ENCODE data around the gene ASS1. TPM values are rescaled to one million over a fixed set of nuclear protein-coding genes. Genes with fewer than 3 reads are reported as not detected.

The ASS1 gene
- total and polyA plus RNA-seq, 5 donors from 2014 or later, result not detected

- Mint-ChIP-seq H3K27me3 (peaks cover 42% of the 10 kb centered on the region), H3K9me3 (peaks cover 0 to 4% (median 0%) of the 10 kb centered on the region in 7 donors), H3K27ac (peak overlapping the region in 1 of 3 donors; percentile 84), H3K4me3 (no peak overlapping the region), H3K4me1 (peaks cover 0 to 15% (median 2%) of the 10 kb centered on the region in 4 donors), H3K36me3 (no peaks in the 10 kb centered on the region)
- Histone ChIP-seq H3K36me3 (ENCODE audit: control insufficient read depth, insufficient read depth, low read length) (no peaks in the 10 kb centered on the region), H3K4me3 (ENCODE audit: low read depth, low read length) (no peak overlapping the region), H3K27ac (ENCODE audit: insufficient read depth, low read length, poor library complexity, severe bottlenecking) (no peak overlapping the region), H3K27me3 (ENCODE audit: control insufficient read depth, insufficient read depth, low read length) (peaks cover 17% of the 10 kb centered on the region), H3K4me1 (ENCODE audit: control insufficient read depth, insufficient read depth, low read length, poor library complexity, severe bottlenecking) (no peaks in the 10 kb centered on the region), H3K9me3 (ENCODE audit: control insufficient read depth in 2 of 2, low read length in 2 of 2) (no peaks in the 10 kb centered on the region)
- DNase-seq (no peak), ATAC-seq (ENCODE audit: low read depth in 2 of 2) (no peak)
These were observed 94.9 kb downstream of the ASS1 start for GRCh38 chr9:130539420-130540223.

- Mint-ChIP-seq H3K4me3 (peak overlapping the region in 1 of 4 donors; percentile 38), H3K36me3 (no peaks in the 10 kb centered on the region), H3K27ac (no peak overlapping the region), H3K4me1 (peaks cover 0 to 9% (median 2%) of the 10 kb centered on the region in 4 donors), H3K27me3 (peaks cover 30% of the 10 kb centered on the region), H3K9me3 (peaks cover 0 to 4% (median 0%) of the 10 kb centered on the region in 7 donors)
- no peak overlapping the region for H3K4me3 ChIP-seq (ENCODE audit: low read depth, low read length)
- peaks cover 14% of the 10 kb centered on the region for H3K27me3 ChIP-seq (ENCODE audit: control insufficient read depth, insufficient read depth, low read length)
- H3K36me3 ChIP-seq (ENCODE audit: control insufficient read depth, insufficient read depth, low read length), result no peaks in the 10 kb centered on the region
- no peak overlapping the region for H3K27ac ChIP-seq (ENCODE audit: insufficient read depth, low read length, poor library complexity, severe bottlenecking)
- DNase-seq (no peak), ATAC-seq (ENCODE audit: low read depth in 2 of 2) (no peak)
- no peaks in the 10 kb centered on the region for H3K9me3 ChIP-seq (ENCODE audit: control insufficient read depth in 2 of 2, low read length in 2 of 2)
- no peaks in the 10 kb centered on the region for H3K4me1 ChIP-seq (ENCODE audit: control insufficient read depth, insufficient read depth, low read length, poor library complexity, severe bottlenecking)
These were observed 96.8 kb downstream of the ASS1 start for GRCh38 chr9:130541533-130541932.

GRCh38 chr9:130542038-130542437 lies 97.3 kb downstream of the ASS1 start:
- peaks cover 11% of the 10 kb centered on the region for H3K27me3 ChIP-seq (ENCODE audit: control insufficient read depth, insufficient read depth, low read length)
- H3K4me1 ChIP-seq (ENCODE audit: control insufficient read depth, insufficient read depth, low read length, poor library complexity, severe bottlenecking), result no peaks in the 10 kb centered on the region
- H3K27me3 Mint-ChIP-seq, result peaks cover 25% of the 10 kb centered on the region
- no peak overlapping the region for H3K4me3 Mint-ChIP-seq
- H3K9me3 ChIP-seq (ENCODE audit: control insufficient read depth in 2 of 2, low read length in 2 of 2), result no peaks in the 10 kb centered on the region
- H3K36me3 Mint-ChIP-seq, result no peaks in the 10 kb centered on the region
- peaks cover 0 to 9% (median 2%) of the 10 kb centered on the region in 4 donors for H3K4me1 Mint-ChIP-seq
- H3K27ac ChIP-seq (ENCODE audit: insufficient read depth, low read length, poor library complexity, severe bottlenecking), result no peak overlapping the region
- peaks cover 0 to 2% (median 0%) of the 10 kb centered on the region in 7 donors for H3K9me3 Mint-ChIP-seq
- ATAC-seq (ENCODE audit: low read depth in 2 of 2) (no peak), DNase-seq (no peak)
- H3K36me3 ChIP-seq (ENCODE audit: control insufficient read depth, insufficient read depth, low read length), result no peaks in the 10 kb centered on the region
- no peak overlapping the region for H3K27ac Mint-ChIP-seq
- no peak overlapping the region for H3K4me3 ChIP-seq (ENCODE audit: low read depth, low read length)

DNA sequence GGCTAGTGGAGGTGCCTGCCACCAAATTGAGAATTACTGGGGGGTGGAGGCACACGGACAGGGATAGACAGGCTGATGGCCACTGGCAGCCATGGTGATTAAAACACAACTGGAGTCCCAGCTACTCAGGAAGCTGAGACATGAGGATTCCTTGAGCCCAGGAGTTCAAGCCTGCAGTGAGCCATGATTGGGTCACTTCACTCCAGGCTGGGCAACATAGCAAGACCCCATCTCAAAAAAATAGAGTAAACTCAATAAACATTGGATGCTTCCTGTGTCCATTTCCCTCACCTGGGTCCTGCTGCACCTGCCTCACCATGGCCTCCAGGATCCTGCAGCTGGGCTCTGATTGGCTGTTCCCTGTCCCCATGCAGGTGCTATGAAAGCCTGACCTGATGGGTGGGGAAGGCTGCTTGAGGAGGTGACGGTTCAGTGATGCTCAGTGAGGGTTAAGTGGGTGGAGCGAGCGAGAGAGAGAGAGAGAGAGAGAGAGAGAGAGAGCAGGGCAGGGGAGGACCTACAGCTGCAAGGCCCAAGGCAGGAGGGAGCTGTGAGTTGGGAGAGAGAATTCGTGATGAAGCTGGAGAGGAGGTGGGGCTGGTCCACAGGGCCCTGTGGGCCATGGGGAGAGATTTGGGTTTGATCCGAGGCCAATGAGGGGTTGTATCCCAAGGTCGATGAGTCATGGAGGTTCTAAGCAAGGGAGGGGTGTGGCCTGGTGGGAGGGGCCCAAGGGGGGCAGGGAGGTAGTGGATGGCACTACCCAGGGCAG lies 97.9 kb downstream of the ASS1 start:
- H3K27me3 Mint-ChIP-seq, result peaks cover 21% of the 10 kb centered on the region

DNA sequence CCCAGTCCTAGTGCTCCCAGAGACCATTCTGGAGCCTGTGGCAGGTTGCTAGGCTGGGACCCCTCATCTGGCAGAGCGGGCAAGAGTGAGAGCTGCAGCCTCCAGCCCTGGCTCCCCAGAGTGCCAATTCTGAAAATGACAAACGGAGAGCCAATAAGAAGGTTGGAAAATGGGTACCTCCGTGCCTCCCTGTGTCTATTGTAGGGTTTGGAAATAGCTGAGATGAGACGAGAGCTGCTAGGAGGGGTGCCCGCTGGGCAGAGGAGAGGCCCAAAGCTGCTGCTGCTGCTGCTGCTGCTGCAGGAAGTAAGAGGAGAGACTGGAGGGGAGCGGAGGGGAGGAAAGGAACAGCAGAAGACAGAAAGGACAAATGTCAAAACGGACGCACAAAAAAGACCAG lies 98.6 kb downstream of the ASS1 start:
- H3K27ac Mint-ChIP-seq, result no peak overlapping the region

More for the DNA sequence above, 97.9 kb downstream of the ASS1 start:
- Histone ChIP-seq H3K4me1 (ENCODE audit: control insufficient read depth, insufficient read depth, low read length, poor library complexity, severe bottlenecking) (no peaks in the 10 kb centered on the region), H3K36me3 (ENCODE audit: control insufficient read depth, insufficient read depth, low read length) (no peaks in the 10 kb centered on the region), H3K27ac (ENCODE audit: insufficient read depth, low read length, poor library complexity, severe bottlenecking) (no peak overlapping the region), H3K4me3 (ENCODE audit: low read depth, low read length) (no peak overlapping the region), H3K9me3 (ENCODE audit: control insufficient read depth in 2 of 2, low read length in 2 of 2) (no peaks in the 10 kb centered on the region), H3K27me3 (ENCODE audit: control insufficient read depth, insufficient read depth, low read length) (peaks cover 9% of the 10 kb centered on the region)
- DNase-seq (no peak), ATAC-seq (ENCODE audit: low read depth in 2 of 2) (no peak)
- Mint-ChIP-seq H3K4me1 (peaks cover 0 to 5% (median 0%) of the 10 kb centered on the region in 4 donors), H3K36me3 (no peaks in the 10 kb centered on the region), H3K9me3 (peaks cover 0 to 2% (median 0%) of the 10 kb centered on the region in 7 donors), H3K4me3 (no peak overlapping the region), H3K27ac (no peak overlapping the region)

DNA sequence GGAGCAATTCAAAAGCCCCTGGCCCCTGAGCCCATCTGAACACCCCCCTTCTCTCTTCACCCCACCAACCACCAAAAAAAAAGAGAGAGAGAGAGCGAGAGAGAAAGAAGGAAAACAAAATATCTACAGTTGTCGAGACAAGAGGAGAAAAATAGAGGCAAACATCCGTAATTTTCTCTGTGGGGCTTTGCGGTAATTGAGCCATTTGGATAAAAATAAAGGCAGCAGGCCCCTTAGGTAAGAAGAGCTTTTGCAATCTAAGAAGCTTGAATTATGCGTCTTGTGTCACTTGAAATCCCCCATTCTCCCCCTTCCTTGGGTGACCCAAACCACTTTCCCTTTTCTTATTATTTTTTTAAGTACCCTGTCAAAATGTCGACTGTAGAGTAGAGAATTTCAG lies 99.1 kb downstream of the ASS1 start:
- Histone ChIP-seq H3K27ac (ENCODE audit: insufficient read depth, low read length, poor library complexity, severe bottlenecking) (no peak overlapping the region), H3K4me3 (ENCODE audit: low read depth, low read length) (no peak overlapping the region)

More for the DNA sequence above, 98.6 kb downstream of the ASS1 start:
- peaks cover 8% of the 10 kb centered on the region for H3K27me3 ChIP-seq (ENCODE audit: control insufficient read depth, insufficient read depth, low read length)
- H3K36me3 Mint-ChIP-seq, result no peaks in the 10 kb centered on the region
- H3K4me3 Mint-ChIP-seq, result no peak overlapping the region
- H3K36me3 ChIP-seq (ENCODE audit: control insufficient read depth, insufficient read depth, low read length), result no peaks in the 10 kb centered on the region
- peaks cover 14% of the 10 kb centered on the region for H3K27me3 Mint-ChIP-seq
- no peaks in the 10 kb centered on the region for H3K9me3 ChIP-seq (ENCODE audit: control insufficient read depth in 2 of 2, low read length in 2 of 2)
- ATAC-seq (ENCODE audit: low read depth in 2 of 2) (no peak), DNase-seq (no peak)
- no peak overlapping the region for H3K4me3 ChIP-seq (ENCODE audit: low read depth, low read length)
- H3K27ac ChIP-seq (ENCODE audit: insufficient read depth, low read length, poor library complexity, severe bottlenecking), result no peak overlapping the region
- H3K9me3 Mint-ChIP-seq, result peaks cover 0 to 2% (median 0%) of the 10 kb centered on the region in 7 donors
- no peaks in the 10 kb centered on the region for H3K4me1 ChIP-seq (ENCODE audit: control insufficient read depth, insufficient read depth, low read length, poor library complexity, severe bottlenecking)
- H3K4me1 Mint-ChIP-seq, result peaks cover 0 to 2% (median 0%) of the 10 kb centered on the region in 4 donors

GRCh38 chr9:130544364-130544763 lies 99.6 kb downstream of the ASS1 start:
- Mint-ChIP-seq H3K36me3 (no peaks in the 10 kb centered on the region), H3K27me3 (peaks cover 8% of the 10 kb centered on the region), H3K9me3 (peaks cover 0 to 3% (median 2%) of the 10 kb centered on the region in 7 donors), H3K4me3 (no peak overlapping the region), H3K27ac (no peak overlapping the region), H3K4me1 (no peaks in the 10 kb centered on the region)
- Histone ChIP-seq H3K9me3 (ENCODE audit: control insufficient read depth in 2 of 2, low read length in 2 of 2) (peaks cover 3 to 4% of the 10 kb centered on the region in 2 experiments), H3K27ac (ENCODE audit: insufficient read depth, low read length, poor library complexity, severe bottlenecking) (no peak overlapping the region), H3K27me3 (ENCODE audit: control insufficient read depth, insufficient read depth, low read length) (peaks cover 4% of the 10 kb centered on the region), H3K4me1 (ENCODE audit: control insufficient read depth, insufficient read depth, low read length, poor library complexity, severe bottlenecking) (no peaks in the 10 kb centered on the region), H3K4me3 (ENCODE audit: low read depth, low read length) (no peak overlapping the region), H3K36me3 (ENCODE audit: control insufficient read depth, insufficient read depth, low read length) (no peaks in the 10 kb centered on the region)
- DNase-seq (no peak), ATAC-seq (ENCODE audit: low read depth in 2 of 2) (no peak)

More for the DNA sequence above, 99.1 kb downstream of the ASS1 start:
- H3K4me3 Mint-ChIP-seq, result no peak overlapping the region
- no peak overlapping the region for H3K27ac Mint-ChIP-seq
- H3K36me3 Mint-ChIP-seq, result no peaks in the 10 kb centered on the region
- Histone ChIP-seq H3K9me3 (ENCODE audit: control insufficient read depth in 2 of 2, low read length in 2 of 2) (no peaks in the 10 kb centered on the region), H3K27me3 (ENCODE audit: control insufficient read depth, insufficient read depth, low read length) (peaks cover 4% of the 10 kb centered on the region), H3K36me3 (ENCODE audit: control insufficient read depth, insufficient read depth, low read length) (no peaks in the 10 kb centered on the region), H3K4me1 (ENCODE audit: control insufficient read depth, insufficient read depth, low read length, poor library complexity, severe bottlenecking) (no peaks in the 10 kb centered on the region)
- peaks cover 0 to 2% (median 0%) of the 10 kb centered on the region in 7 donors for H3K9me3 Mint-ChIP-seq
- H3K4me1 Mint-ChIP-seq, result no peaks in the 10 kb centered on the region
- H3K27me3 Mint-ChIP-seq, result peaks cover 9% of the 10 kb centered on the region
- ATAC-seq (ENCODE audit: low read depth in 2 of 2) (no peak), DNase-seq (no peak)
